Stimulated activated CD8-positive, alpha-beta memory T cell treated with anti-CD3 and anti-CD28 coated beads, Interleukin-7, amount 100 ng/mL, for 48 hours (primary cell): ENCODE data around the gene RAB29.

Experiments
- DNase-seq, 2 donors: peaks; one replicate each; pipeline ENCODE4 v3.0.0-alpha.2; 2020; ENCODE audit warnings: low read depth in 1 of 2; ENCODE audit errors: extremely low read depth in 1 of 2

Gene RAB29

GRCh38 chr1:205797168-205797567 is 21.9 kb upstream of the RAB29 start:
- no peak for DNase-seq

- no peak for DNase-seq
Observed at GRCh38 chr1:205794011-205794730, 18.9 kb upstream of the RAB29 start.

- no peak for DNase-seq
Observed at GRCh38 chr1:205792961-205793673, 17.8 kb upstream of the RAB29 start.

- DNase-seq, result no peak
Observed at GRCh38 chr1:205792481-205792881, 17.2 kb upstream of the RAB29 start.

DNA sequence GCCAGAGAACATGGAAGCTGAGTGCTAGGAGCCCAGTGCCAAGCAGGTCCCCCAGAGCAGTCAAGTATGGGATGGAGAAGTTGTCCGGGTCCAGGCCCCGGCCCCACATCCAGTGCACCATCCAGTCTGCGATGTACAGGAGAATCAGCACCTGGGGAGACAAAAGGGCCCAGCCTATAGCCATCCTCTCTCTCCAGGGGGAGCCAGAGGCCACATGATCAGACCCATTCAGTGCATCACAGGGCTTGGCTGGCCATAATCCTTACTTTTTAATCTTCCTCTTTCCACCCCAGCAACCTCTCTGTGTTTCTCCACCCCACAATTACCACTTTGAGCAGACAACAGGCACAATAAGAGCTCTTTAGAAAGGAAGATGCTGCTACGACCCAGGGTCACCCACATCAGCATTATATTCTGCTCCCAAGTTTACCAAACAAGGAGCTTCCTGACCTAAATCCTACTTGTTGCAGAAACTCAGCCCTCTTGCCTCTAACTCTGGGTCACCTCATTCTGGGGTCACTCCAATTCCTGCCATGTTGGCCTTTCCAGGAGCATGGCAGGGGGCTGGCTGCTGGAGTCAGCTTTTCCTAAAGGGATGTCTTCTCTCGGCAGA is 16.4 kb upstream of the RAB29 start:
- peak in 1 of 2 donors; percentile 36 for DNase-seq

GRCh38 chr1:205787287-205787916 is 12.1 kb upstream of the RAB29 start:
- DNase-seq, result no peak

DNA sequence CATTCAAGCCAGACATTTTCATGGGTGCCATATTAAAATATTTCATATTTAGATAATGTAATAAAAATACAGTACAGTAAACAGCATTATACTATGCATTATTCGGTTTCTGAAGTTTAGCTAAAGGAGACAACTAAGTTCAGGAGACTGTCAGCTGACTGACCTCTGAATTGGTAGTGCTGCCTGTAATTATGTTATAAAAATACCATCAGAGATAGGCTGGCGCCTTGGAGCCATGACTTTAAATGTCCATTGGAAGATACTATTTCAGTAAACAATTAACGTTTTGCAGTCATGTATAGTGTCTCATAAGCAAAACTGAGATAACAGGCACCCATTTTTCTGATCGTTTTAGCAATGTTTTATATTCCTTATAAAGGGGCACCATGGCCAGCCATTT is 11.3 kb upstream of the RAB29 start:
- no peak for DNase-seq

GRCh38 chr1:205785446-205785845 is 10.2 kb upstream of the RAB29 start:
- no peak for DNase-seq

DNA sequence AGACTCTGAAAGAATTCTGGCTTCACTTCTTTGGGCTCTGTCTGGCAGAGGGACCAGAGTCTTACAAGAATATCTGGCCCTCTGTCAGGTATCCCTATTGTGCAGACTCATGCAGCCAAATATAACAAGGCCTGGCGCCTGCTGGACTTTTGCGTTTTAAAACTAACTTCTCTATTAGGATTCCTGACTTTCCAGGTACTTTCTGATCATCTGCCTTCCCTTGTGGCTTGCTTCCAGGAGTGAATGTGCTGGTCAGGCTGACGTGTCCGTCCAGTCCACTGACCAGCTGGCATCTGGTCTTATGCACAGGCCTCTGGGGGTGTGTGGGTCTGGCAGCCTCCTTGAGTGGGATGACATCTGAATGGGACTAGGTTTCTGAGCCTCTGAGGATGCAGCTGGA is 8.6 kb upstream of the RAB29 start:
- no peak for DNase-seq

- no peak for DNase-seq
Observed at GRCh38 chr1:205783433-205783795, 8.1 kb upstream of the RAB29 start.

DNA sequence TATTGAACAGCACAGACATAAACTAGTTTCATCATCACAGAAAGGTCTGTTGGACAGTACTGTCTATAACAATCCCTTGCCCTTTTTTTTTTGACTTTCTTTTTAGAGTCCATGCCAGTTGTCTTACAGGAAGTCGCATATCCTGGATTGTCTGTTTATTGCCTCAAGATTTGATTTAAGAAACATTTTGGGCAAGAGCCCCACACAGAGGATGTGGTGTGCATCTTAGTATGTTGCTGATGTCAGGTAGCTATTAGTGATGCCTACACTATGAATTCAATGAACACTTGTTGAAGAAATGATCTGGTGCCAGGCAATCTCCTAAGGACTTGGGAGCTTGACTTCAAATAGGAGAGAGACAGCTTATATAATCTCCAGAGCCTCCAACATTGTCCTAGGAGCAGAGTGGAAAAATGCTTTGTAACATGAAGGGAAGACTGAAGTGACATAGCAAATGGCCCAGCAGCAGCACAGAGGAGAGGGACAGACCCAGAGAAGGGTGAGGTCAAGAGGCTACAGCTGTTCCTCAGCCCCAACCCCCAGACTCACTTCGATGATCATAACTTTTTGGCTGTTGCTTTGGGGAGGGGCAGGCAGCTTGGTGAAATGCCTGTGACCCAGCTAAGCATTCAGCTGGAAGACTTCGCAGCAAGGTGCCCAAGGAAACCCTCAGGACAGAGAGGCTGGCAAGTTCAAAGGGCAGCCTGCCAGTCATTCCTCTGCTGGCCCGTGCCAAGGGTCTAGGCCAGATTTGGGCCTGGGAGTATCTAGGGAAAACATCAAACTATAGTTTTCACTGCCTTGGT is 7.5 kb upstream of the RAB29 start:
- no peak for DNase-seq

- no peak for DNase-seq
Observed at GRCh38 chr1:205780335-205780734, 5.1 kb upstream of the RAB29 start.

DNA sequence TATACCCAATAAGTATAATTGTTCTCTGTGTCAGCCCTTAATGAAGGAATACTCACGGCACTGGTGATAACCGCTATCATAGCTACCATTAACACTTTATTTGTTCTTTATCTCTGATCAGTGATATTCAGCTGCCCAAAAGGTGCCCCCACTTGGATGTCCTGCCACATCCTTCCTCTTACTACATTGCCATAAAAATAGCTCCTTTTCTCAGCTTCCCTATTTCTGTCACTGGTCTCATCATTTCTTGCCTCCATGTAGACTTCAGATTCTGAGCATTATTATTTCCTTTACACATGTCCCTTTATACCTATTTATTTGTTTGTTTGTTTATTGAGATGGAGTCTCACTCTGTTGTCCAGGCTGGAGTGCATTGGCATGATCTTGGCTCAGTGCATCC is 2.7 kb upstream of the RAB29 start:
- DNase-seq, result no peak

GRCh38 chr1:205775717-205776056 is 405 bp upstream of the RAB29 start:
- DNase-seq, result no peak

GRCh38 chr1:205774198-205775014 is 876 bp downstream of the RAB29 start:
- peak; percentile 28 to 31 for DNase-seq

- DNase-seq, result no peak
Observed at GRCh38 chr1:205772607-205773032, 2.7 kb downstream of the RAB29 start.

GRCh38 chr1:205770618-205771017 is 4.7 kb downstream of the RAB29 start:
- no peak for DNase-seq

DNA sequence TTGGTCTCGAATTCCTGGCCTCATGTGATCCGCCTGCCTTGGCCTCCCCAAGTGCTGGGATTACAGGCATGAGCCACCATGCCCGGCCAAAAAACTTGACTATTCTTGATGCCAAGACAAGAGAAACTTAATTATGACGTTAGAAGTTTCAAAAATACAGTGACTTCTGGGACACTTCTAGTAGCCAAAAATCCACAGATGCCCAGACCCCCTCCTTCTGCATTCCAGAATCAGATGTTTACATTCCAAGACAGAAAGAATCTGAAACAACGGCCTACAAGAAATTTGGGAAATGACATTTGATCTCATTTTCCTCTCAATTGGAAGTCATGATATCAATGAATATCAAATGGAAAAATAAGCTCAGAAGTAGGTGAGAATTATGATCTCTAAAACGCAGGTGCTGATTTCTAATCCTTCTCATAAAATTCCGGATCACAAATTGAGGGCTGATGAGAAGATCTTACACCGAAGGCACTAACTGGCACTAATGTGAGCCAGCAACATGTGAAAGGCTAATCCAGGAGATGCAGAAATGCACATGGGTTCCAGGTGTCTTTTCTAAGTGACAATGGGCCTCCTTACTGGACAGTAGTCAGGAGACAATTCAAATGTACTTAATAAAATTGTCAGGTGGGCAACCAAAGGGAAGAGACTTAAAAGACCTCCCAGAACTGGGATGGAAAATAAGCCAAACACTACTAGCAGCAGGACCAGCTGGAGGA is 5.5 kb downstream of the RAB29 start:
- no peak for DNase-seq

- DNase-seq, result no peak
Observed at GRCh38 chr1:205767248-205767647, 8.0 kb downstream of the RAB29 start.
